ENCODE data around the gene FBXO15.

FBXO15 gene

DNA sequence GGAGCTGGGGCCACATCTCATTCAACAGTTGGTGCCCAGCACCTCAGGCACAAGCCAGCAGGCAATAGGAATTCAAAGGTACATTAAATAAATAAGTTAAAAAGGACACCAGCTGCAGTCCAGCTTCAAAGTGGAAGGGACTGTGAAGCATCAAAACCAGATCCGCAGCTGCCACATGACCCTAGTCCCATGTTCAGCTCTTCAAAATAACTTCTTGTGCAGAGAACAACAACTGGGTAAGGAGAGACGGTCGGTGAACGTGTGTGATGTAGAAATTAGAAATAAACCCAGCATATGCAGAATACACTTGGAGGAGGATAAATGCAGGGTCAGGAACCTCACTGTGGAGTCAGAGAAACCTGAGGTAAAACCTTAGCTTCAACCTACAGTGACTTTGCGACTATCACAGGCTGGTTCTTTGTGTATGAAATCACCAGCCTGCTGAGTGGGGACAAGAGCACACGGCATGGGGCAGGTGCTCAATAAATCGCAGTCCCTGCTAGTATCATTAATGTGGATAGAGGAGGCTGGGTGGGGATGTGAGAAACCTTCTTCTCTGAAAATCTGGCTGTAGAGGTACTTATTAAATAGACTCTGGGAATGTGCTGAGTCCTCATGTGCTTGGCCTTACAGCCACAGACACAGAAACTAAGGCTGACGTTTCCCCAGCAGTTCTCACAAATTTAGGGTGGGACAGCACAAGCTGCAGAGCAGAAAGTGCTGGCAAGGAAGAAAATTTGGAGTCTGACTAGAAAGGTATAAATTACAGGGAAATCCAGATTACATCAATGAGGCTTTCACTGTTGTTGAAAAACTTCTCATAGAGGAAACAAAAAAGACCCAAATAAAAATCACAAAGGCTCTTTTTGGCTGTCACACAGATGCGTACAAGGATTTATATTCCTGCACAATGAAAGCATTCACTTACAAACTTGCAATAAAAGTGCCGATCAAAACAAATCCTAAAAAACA lies 20.7 kb downstream of the FBXO15 start:
- no peak for TF ChIP-seq CTCF (IDR thresholded peaks at IDR 0.05; ENCODE audit: low read depth, low read length, missing control alignments)
- no peak for DNase-seq

GRCh38 chr18:74124642-74125041 lies 23.0 kb downstream of the FBXO15 start:
- no peak for TF ChIP-seq CTCF (IDR thresholded peaks at IDR 0.05; ENCODE audit: low read depth, low read length, missing control alignments)
- Histone ChIP-seq H3K36me3 (replicated peaks) (no peaks in the 10 kb centered on the region), H3K27ac (no peak overlapping the region), H3K4me3 (ENCODE audit: low read depth, low read length) (no peak overlapping the region), H3K27me3 (replicated peaks) (no peaks in the 10 kb centered on the region)
- in situ Hi-C loops (cut with HindIII; ENCODE audit: low pct_ligation_motif_present, low sequenced_read_pairs): no loop called here
- DNase-seq: no peak

More for the DNA sequence above, 20.7 kb downstream of the FBXO15 start:
- Histone ChIP-seq H3K4me3 (ENCODE audit: low read depth, low read length) (no peak overlapping the region), H3K36me3 (replicated peaks) (no peaks in the 10 kb centered on the region), H3K27ac (no peak overlapping the region), H3K27me3 (replicated peaks) (no peaks in the 10 kb centered on the region)
- in situ Hi-C loops (cut with HindIII; ENCODE audit: low pct_ligation_motif_present, low sequenced_read_pairs): no loop called here

- Histone ChIP-seq H3K27ac (no peak overlapping the region), H3K27me3 (replicated peaks) (no peaks in the 10 kb centered on the region), H3K36me3 (replicated peaks) (no peaks in the 10 kb centered on the region), H3K4me3 (ENCODE audit: low read depth, low read length) (no peak overlapping the region)
- DNase-seq: no peak
- in situ Hi-C loops (cut with HindIII; ENCODE audit: low pct_ligation_motif_present, low sequenced_read_pairs): no loop called here
- no peak for TF ChIP-seq CTCF (IDR thresholded peaks at IDR 0.05; ENCODE audit: low read depth, low read length, missing control alignments)
Observed at GRCh38 chr18:74123200-74123599, 24.4 kb downstream of the FBXO15 start.

DNA sequence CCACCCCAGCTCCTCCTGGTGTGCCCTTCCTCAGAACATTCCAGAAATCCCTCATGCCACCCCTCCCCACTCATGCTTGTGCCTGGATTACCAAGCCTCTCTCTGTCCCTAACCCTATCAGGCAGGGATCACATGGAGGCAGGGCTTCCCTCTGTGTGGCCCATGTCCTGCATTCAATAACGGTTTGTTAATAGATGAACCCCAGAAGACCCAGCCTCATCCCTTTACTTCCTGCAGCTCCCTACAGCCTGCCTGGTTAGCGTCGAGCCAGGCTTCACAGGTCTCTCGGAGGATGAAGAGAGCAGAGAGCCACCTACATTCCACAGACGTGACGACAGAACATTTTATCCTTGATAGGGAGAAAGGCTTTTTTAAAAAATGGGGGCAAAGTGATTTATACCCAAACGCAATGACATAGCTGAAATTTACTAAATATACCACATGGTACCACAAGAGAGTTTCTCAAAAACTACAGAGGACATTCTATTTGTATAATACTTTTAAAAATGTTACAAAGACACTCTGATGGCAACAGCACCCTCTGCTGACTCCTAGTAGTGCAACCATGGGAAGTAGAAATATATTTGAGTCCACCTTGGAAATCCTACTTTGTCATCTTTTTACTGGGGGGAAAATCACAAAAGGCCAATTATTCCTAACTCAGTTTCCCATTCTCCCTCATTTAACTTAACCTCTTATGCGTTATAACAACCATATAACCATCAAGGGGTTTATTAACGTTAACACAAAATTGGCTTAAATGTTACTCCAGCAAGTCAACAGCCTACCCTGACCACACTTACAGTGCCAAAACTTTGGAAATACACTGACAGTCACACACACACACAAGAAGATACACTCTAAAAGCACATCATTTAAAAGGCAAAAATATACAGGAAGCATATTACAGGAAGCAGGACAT lies 30.7 kb downstream of the FBXO15 start:
- H3K36me3 ChIP-seq (replicated peaks): no peaks in the 10 kb centered on the region
- DNase-seq: peak; percentile 47
- H3K4me3 ChIP-seq (ENCODE audit: low read depth, low read length): no peak overlapping the region
- in situ Hi-C loops (cut with HindIII; ENCODE audit: low pct_ligation_motif_present, low sequenced_read_pairs): no loop called here
- H3K27me3 ChIP-seq (replicated peaks): no peaks in the 10 kb centered on the region
- no peak overlapping the region for H3K27ac ChIP-seq
- peak; percentile 80 for TF ChIP-seq CTCF (IDR thresholded peaks at IDR 0.05; ENCODE audit: low read depth, low read length, missing control alignments)

DNA sequence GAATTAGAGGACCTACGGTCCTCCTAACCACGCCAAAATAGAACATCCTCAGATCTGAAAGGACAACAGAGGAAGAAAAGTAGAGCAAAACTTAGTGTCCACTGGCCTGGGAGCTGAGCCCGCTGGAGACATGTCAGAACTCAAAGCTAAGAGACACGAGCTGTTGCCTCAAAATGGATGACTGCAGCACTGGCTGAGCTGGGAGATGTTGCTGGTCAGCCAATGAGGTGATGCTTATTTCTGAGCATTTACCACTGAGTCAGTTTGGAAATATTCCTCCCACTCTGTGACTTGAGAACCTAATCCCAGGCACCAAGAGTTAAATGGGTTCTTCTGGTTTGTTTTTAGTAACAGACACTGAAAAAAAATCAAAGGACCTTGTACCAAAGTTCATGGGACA lies 32.6 kb downstream of the FBXO15 start:
- Histone ChIP-seq H3K27ac (peak overlapping the region; percentile 16), H3K4me3 (ENCODE audit: low read depth, low read length) (no peak overlapping the region), H3K27me3 (replicated peaks) (no peaks in the 10 kb centered on the region), H3K36me3 (replicated peaks) (no peaks in the 10 kb centered on the region)
- in situ Hi-C loops (cut with HindIII; ENCODE audit: low pct_ligation_motif_present, low sequenced_read_pairs): no loop called here
- no peak for TF ChIP-seq CTCF (IDR thresholded peaks at IDR 0.05; ENCODE audit: low read depth, low read length, missing control alignments)
- DNase-seq: peak; percentile 71
